ENCODE results near the gene ADK. TPM values are rescaled to one million over a fixed set of nuclear protein-coding genes. Genes with fewer than 3 reads are reported as not detected.

ADK gene
- total and polyA plus RNA-seq, 2 experiments from 2014 or later: 46.7 to 53.7 TPM

- no peaks in the 10 kb centered on the region for H3K9me3 ChIP-seq (ENCODE audit: low read depth)
- TF ChIP-seq EZH2phosphoT487 (IDR thresholded peaks at IDR 0.05; ENCODE audit: low read depth, severe bottlenecking, unreplicated experiment) (no peak), CTCF (IDR thresholded peaks at IDR 0.05; ENCODE audit: poor library complexity) (no peak), EZH2 (IDR thresholded peaks at IDR 0.05; ENCODE audit: borderline replicate concordance) (no peak)
- H3K36me3 ChIP-seq (replicated peaks; ENCODE audit: insufficient read depth, low read depth): no peaks in the 10 kb centered on the region
- no peak overlapping the region for H2AFZ ChIP-seq
- no peak overlapping the region for H3K27ac ChIP-seq
- H3K9me2 ChIP-seq (replicated peaks; ENCODE audit: insufficient read depth): no peaks in the 10 kb centered on the region
- no peaks in the 10 kb centered on the region for H4K20me1 ChIP-seq (ENCODE audit: insufficient read depth, poor library complexity, severe bottlenecking)
- DNase-seq (ENCODE audit: low spot score): no peak
- no peak overlapping the region for H3K4me2 ChIP-seq
- peaks cover 6% of the 10 kb centered on the region for H3K4me1 ChIP-seq (ENCODE audit: insufficient read depth)
- no peak overlapping the region for H3K4me3 ChIP-seq
- no peaks in the 10 kb centered on the region for H3K27me3 ChIP-seq
- no peaks in the 10 kb centered on the region for H3K79me2 ChIP-seq
- WGBS (ENCODE audit: low lambda C conversion rate, missing lambda C conversion rate): 94% methylated on average over 3 of the region's 3 CpGs
Measured at GRCh38 chr10:74118804-74119203, 32.2 kb upstream of the ADK start.

GRCh38 chr10:74120911-74121310 is 30.1 kb upstream of the ADK start:
- H3K36me3 ChIP-seq (replicated peaks; ENCODE audit: insufficient read depth, low read depth): no peaks in the 10 kb centered on the region
- H3K4me3 ChIP-seq: no peak overlapping the region
- H3K79me2 ChIP-seq: no peaks in the 10 kb centered on the region
- no peaks in the 10 kb centered on the region for H3K9me3 ChIP-seq (ENCODE audit: low read depth)
- no peaks in the 10 kb centered on the region for H3K27me3 ChIP-seq
- H4K20me1 ChIP-seq (ENCODE audit: insufficient read depth, poor library complexity, severe bottlenecking): no peaks in the 10 kb centered on the region
- DNase-seq (ENCODE audit: low spot score): no peak
- no peaks in the 10 kb centered on the region for H3K9me2 ChIP-seq (replicated peaks; ENCODE audit: insufficient read depth)
- 57% methylated on average over 1 of the region's 1 CpG for WGBS (ENCODE audit: low lambda C conversion rate, missing lambda C conversion rate)
- peaks cover 6% of the 10 kb centered on the region for H3K4me1 ChIP-seq (ENCODE audit: insufficient read depth)
- TF ChIP-seq EZH2 (IDR thresholded peaks at IDR 0.05; ENCODE audit: borderline replicate concordance) (no peak), CTCF (IDR thresholded peaks at IDR 0.05; ENCODE audit: poor library complexity) (no peak), EZH2phosphoT487 (IDR thresholded peaks at IDR 0.05; ENCODE audit: low read depth, severe bottlenecking, unreplicated experiment) (no peak)
- H2AFZ ChIP-seq: no peak overlapping the region
- no peak overlapping the region for H3K4me2 ChIP-seq
- H3K27ac ChIP-seq: peak overlapping the region; percentile 7

- peak overlapping the region; percentile 7 for H3K27ac ChIP-seq
- H2AFZ ChIP-seq: no peak overlapping the region
- peaks cover 6% of the 10 kb centered on the region for H3K4me1 ChIP-seq (ENCODE audit: insufficient read depth)
- DNase-seq (ENCODE audit: low spot score): no peak
- no peaks in the 10 kb centered on the region for H4K20me1 ChIP-seq (ENCODE audit: insufficient read depth, poor library complexity, severe bottlenecking)
- 68% methylated on average over 1 of the region's 1 CpG for WGBS (ENCODE audit: low lambda C conversion rate, missing lambda C conversion rate)
- H3K9me3 ChIP-seq (ENCODE audit: low read depth): no peaks in the 10 kb centered on the region
- no peak overlapping the region for H3K4me3 ChIP-seq
- no peaks in the 10 kb centered on the region for H3K9me2 ChIP-seq (replicated peaks; ENCODE audit: insufficient read depth)
- H3K27me3 ChIP-seq: no peaks in the 10 kb centered on the region
- TF ChIP-seq CTCF (IDR thresholded peaks at IDR 0.05; ENCODE audit: poor library complexity): no peak
- TF ChIP-seq EZH2phosphoT487 (IDR thresholded peaks at IDR 0.05; ENCODE audit: low read depth, severe bottlenecking, unreplicated experiment): no peak
- no peak for TF ChIP-seq EZH2 (IDR thresholded peaks at IDR 0.05; ENCODE audit: borderline replicate concordance)
- no peak overlapping the region for H3K4me2 ChIP-seq
- H3K79me2 ChIP-seq: no peaks in the 10 kb centered on the region
- no peaks in the 10 kb centered on the region for H3K36me3 ChIP-seq (replicated peaks; ENCODE audit: insufficient read depth, low read depth)
Measured at GRCh38 chr10:74121368-74121767, 29.7 kb upstream of the ADK start.

GRCh38 chr10:74122060-74122459 is 29.0 kb upstream of the ADK start:
- Histone ChIP-seq H3K4me2 (no peak overlapping the region), H3K27me3 (no peaks in the 10 kb centered on the region), H4K20me1 (ENCODE audit: insufficient read depth, poor library complexity, severe bottlenecking) (no peaks in the 10 kb centered on the region), H3K9me2 (replicated peaks; ENCODE audit: insufficient read depth) (no peaks in the 10 kb centered on the region), H3K27ac (no peak overlapping the region), H2AFZ (no peak overlapping the region), H3K79me2 (no peaks in the 10 kb centered on the region), H3K4me1 (ENCODE audit: insufficient read depth) (peaks cover 6% of the 10 kb centered on the region), H3K4me3 (no peak overlapping the region), H3K9me3 (ENCODE audit: low read depth) (no peaks in the 10 kb centered on the region), H3K36me3 (replicated peaks; ENCODE audit: insufficient read depth, low read depth) (no peaks in the 10 kb centered on the region)
- WGBS (ENCODE audit: low lambda C conversion rate, missing lambda C conversion rate): 78% methylated on average over 3 of the region's 3 CpGs
- DNase-seq (ENCODE audit: low spot score): no peak
- TF ChIP-seq CTCF (IDR thresholded peaks at IDR 0.05; ENCODE audit: poor library complexity) (no peak), EZH2phosphoT487 (IDR thresholded peaks at IDR 0.05; ENCODE audit: low read depth, severe bottlenecking, unreplicated experiment) (no peak), EZH2 (IDR thresholded peaks at IDR 0.05; ENCODE audit: borderline replicate concordance) (no peak)
